HG02870 (cell line): ENCODE results near the gene NTPCR.
"Not testable (repeated sequence)": the region's sequence is repeated elsewhere in the genome, so short reads cannot be mapped to it uniquely, and the experiment has no call there.

Experiments used
- ATAC-seq: cut with Tn5 transposase; IDR thresholded peaks from one replicate; pipeline ENCODE4 v1.9.1; 2021; ENCODE audit warnings: mild to moderate bottlenecking, moderate library complexity; ENCODE audit not compliant: unreplicated experiment

The NTPCR gene

DNA sequence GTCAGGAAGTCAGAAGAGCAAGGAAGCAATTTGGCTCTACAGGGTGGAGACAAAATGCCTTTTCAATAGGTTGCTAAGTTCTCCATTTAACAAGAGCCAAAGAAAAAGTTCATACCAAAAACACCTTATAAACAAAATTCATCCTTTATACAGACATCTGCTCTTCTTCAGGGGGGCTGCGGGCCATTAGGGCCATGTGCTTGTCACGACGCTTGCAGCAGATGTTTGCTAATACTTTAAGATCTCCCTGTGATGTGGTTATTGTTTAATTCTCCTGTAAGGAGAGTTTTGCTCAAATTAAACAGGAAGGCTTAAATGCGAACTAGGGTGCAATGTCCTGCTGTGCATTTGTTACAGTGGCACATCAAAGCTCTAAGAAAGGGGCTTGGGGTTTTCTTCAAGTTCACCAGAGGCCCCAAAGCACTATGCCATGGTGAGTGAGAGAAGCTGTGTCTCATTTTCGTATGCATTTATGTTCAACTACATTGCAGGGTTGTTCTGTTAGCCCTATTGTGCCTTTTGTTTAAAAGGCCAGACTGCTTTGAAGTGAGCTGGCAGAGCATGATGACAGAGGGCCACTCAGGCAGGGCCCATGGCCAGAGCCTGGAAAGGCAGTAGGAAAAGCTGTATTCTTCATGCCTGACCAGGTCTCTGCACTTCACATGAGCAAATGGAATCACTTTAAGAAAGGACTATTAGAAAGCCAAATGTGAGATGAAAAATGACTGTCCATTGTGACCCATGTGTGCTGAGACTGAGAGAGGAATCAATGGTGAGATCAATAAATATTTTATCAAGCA lies 24.8 kb upstream of the NTPCR start:
- ATAC-seq, result no peak

DNA sequence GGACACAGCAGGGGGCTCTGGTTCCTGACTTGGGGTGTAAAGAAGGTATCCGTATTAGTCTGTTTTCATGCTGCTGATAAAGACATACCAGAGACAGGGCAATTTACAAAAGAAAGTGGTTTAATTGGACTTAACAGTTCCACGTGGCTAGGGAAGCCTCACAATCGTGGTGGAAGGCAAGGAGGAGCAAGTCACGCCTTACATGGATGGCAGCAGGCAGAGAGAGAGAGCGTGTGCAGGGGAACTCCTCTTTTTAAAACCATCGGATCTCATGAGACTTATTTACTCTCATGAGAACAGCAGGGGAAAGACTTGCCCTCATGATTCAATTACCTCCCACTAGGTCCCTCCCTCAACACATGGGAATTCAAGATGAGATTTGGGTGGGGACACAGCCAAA lies 23.2 kb upstream of the NTPCR start:
- not testable (repeated sequence) for ATAC-seq

DNA sequence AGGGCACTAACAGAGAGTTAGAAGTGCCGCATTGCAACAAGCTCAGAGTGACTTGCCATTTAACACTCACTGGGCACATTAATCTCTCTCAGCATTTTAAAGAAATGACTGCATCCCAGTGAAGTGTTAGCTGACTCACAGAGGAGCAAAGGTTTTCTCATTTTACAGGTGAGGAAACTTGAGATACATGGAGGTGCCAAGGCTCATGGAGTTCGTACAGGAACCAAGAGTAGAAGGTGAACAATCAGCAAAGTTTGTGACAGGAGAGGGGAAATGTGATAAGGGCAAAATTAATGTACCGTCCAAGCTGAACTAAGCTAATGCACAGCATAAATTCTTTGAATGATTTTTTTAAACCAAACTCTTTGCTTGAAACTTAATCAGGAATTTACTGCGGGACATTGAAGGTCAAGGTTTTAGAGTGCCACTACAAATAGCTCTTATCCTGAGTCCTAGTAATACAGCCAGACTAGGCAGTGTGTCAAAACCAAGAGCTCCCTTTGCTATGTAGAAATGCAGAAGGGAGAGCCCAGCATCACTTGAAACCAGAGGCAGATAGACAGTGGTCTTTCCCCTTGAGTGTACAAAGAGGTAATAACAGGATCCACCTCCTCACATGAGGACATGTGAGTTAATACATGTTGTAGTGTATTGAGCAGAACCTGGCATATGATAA lies 22.4 kb upstream of the NTPCR start:
- no peak for ATAC-seq

DNA sequence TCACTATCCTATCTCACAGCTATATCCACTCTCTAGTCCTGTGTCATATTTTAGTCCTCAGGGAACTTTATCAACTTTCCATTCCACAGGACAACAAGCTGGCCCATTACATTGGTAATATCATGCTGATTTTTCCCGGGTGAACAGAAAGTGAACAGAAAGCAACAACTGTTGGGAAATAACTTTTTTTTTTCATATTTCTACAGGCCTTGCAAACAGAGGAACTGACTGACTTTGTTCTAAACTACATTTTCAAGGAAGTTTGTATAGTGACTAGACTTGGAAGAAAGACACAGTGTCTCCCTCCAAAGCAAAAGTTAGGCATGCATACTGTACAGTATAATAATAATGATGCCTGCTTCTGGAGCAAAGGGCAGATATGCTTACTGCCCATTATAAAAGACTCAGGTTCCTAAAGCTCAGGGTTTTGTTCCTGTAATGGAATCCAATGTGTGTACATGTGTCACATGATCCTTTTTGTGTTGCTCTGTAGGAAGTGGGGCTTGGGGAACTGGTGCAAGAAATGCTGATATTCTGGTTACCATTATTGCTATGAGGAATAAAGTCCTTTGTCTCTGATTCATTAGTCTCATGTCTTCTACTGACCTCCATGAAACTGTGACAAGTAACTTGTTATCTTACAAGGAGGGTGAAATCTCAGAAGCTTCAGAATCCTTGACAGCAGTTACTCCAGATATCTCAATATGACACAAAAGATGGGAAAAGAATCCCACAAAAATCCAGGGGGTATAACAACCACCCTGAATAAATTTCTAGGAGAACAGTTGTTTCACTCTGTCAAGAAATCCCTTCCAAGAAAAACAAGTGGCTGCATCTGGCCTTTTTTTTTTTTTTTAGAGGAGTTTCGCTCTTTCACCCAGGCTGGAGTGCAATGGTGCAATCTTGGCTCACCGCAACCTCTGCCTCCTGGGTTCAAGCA lies 17.7 kb upstream of the NTPCR start:
- ATAC-seq, result no peak

DNA sequence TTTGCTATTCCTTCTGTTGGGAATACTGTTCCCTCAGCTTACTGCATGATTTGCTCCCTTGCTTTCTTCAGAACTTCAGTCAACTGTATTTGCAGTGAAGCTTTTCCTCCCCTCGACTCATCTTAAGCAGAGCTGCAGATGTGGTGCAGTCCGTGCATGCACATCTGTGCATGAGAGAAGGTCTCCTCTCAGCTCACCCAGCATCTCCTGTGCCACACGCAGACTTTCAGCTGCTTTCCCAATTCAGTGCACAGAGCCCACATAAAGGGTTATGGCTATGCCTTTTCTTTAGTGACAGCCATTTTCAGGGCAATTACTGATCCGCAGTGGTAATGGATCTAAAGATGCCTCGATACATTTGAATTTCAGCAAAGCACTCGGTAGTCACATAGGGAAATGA lies 13.5 kb upstream of the NTPCR start:
- no peak for ATAC-seq

DNA sequence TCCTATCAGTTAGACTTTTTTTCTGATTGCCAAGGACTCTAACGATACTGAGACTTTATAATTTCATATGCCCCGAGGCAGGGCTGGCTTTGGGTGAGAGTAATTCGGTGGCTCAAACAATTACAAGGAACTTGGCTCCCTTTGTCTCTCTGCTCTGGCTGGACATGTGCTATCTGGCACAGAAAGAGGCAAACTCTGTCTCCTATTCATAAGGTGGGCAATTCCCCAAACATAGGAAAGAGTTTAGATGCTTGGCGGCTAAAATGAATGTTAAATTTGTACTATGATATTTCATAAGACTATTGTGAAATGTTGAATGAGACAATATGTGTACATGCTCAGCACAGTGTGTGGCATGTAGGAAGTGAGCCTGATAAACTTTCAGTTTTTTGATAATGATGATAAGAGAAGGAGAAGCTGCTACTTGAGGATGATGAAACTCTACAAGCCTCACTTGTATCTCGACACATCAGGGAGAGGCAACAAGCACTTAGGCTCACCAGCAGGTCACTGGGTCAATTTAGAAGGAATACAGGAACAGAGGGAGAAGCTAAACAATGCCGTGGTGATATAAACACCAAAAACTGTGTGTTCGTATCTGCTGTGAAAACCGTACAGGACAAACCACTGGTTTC lies 12.6 kb upstream of the NTPCR start:
- ATAC-seq, result no peak

DNA sequence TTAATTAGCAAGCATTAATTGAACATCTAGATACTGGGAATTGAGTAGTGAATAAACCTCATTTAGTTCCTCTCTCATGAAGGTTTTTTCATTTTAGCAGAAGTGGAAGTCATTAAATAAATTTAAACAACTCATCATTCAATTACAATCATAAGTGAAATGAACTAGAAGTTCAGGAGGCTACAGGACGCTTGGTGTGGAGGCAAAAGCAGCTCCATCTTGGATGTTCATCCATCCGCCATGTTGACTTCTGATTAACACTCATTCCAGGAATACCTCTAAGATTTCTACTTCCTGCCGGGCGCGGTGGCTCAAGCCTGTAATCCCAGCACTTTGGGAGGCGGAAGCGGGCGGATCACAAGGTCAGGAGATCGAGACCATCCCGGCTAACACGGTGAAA lies 11.5 kb upstream of the NTPCR start:
- no peak for ATAC-seq

DNA sequence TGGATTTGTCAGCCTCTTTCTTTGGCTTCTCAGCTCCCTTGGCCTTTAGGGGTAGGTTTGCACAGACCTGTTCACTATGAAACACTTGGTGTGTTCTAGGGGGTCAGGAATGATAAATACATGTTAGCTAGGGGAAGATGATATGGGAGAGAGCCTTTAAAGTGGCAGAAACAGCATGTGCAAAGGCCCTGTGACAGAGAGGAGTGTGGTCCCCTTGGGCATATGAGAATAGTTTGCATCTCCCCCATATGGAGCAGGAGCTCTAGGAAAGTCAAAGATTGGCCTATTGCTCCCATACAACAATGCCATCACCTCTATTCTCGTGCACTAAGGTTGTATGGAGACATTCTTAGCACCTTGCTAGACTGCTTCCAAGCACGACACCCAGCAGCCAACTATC lies 10.7 kb upstream of the NTPCR start:
- no peak for ATAC-seq

DNA sequence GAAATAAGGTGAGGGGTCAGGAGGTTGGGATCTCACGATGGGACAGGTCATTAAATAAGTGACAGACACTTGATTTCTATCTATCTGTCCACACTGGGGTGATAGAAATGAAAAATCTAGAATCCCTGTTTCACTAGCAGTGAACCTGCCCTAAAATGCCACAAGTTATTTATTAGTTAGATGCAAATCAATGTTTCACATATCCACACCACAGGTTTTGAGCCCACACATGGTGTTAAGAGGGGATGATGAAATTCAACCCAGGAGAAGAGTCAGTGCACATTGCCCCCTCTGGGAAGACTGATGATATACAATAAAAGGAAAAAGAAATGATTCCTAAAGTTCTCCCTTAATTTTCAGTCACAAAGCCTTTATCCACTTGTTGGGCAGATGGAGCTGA lies 10.1 kb upstream of the NTPCR start:
- ATAC-seq, result no peak

DNA sequence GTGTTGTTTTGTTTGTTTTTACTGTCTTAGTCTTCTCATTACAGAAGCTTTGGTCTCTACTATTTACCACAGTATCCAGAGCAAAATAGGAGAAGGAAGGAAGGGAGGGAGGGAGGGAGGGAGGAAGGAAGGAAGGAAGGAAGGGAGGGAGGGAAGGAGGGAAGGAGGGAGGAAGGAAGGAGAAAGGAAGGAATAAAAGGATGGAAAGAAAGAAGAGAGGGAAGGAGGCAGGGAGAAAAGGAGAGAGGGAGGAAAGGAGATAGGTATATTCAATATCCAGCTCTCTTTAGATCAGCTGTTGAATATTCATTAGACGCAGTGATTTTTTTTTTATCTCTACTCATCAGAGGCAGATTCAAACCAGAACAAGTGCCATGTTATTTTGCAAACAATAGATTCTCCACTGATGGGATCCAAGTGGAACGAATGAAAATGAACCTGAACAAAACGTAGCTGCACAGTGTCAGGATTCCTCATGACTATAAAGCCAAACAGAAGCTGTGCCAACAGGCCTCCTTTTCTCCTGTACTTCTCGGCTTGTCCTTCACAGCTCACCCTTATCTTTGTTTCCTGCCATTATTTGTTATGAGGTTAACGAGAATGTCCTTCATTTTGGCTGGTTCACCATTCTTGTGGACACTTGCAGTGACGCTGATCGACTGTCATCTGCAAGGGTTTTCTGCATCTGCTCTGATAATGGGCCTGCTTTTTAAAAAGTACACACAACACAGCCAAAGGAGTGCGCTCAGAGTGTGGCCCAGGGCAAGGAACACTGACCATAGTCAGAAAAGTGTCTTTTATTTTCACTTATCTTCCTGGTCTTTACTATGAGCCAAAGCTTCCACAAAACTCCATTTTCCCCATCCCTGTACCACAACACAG lies 7.8 kb upstream of the NTPCR start:
- no peak for ATAC-seq

DNA sequence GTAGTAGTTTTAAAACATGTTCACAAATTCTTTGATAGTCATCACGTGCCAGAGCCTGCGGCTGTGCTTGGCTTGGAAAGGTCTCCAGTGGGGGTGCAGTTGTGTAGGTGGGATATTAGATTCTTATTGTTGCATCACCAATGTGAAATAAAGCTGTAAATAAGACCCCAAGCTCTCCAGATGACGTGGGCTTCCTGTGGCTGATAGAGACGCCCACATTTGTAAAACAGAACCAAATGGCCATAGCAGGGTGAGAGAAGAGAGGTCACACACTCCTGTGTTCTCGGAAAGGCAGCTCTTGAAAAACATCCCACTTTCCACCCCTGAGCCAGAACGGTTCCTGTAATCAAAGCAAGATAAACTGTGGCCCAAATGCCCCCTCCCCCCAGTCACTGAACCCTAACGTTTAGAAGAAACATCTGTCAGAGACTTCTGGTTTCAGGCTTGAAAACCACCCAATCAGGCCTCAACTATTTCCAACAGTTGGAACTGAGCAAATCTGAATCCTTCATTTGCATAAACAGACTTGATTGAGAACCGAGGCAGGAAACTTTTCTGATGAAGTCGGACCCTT lies 6.6 kb upstream of the NTPCR start:
- peak; percentile 64 for ATAC-seq

DNA sequence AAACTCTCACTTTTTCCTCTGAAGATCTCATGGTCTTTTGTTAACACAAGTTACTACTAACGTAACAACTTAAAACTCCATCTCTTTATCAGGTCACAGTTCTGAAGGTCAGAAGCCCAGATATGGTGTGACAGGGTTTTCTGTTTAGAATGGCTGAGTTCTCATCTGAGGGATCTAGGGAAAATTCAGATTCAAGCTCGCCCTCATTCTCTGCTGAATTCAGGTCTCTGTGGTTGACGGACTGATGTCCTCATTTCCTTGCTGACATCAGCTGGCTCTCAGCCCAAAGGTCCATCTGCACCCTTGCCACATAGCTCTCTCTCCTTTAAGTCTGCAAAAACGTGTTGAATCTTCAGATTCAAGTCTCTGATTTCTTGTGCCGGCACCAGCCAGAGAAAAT lies 6.1 kb upstream of the NTPCR start:
- no peak for ATAC-seq

DNA sequence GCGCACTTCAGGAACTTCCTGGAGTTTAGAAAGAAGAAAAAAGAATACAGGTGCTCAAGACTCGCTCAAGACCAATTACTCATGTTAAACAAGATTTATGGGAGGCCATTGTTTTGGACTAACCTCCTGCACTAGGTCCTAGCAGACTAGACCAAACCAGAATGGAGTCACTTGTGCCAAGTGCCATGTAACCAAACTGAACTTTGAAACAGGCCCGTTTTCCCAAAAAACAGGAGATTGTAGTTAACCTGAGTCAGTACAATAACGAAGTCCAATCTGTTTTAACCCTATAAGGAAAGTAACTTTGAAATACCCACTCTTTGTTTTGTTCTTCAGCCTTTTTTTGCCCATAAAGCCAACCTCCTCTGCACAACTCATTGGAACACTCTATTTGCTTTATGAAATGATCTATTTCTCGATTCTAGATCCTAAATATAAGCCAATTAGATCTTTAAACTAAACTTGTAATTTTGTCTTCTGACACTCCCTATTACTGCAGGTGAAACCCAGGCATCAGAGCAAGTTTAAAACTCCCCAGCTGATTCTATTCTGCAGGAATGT lies 695 bp upstream of the NTPCR start:
- no peak for ATAC-seq

DNA sequence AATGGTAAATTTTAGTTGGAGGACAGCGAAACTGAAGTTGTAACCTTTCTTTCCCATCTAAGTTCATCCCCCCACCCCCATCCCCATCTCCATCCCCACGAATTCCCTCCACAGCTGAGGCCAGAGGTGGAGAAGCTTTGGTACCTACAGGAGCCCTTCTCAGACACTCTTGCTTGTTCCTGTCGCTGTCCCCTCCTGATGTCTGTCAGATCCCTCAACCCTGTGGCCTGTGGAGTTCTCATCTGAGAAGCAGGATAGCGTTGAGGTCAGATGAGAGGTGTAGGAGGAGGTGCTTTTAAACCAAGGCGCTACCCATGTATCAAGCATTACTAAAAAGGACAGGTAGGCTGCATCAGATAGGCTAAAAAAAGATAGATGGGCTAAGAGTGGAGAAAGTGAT lies 769 bp downstream of the NTPCR start:
- ATAC-seq, result no peak

DNA sequence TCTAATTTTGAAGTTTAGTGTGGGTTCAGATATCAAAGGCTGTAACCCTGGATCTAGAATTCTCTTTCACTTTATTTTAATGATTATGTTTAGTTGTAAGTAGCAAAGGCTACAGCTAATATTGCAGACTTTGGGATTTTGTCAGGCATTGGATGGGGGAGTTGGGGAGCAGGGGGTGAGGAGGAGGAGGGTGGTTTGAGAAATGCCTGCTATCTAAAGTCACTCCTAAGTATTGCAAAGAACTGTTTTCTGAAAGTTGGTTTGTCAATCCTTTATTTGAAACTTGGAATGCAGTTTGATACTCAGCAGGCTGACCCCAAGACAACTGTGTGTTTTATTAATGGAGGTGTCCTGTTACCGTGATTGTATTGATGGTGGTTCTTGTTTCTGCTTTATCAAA lies 1.2 kb downstream of the NTPCR start:
- ATAC-seq, result no peak

DNA sequence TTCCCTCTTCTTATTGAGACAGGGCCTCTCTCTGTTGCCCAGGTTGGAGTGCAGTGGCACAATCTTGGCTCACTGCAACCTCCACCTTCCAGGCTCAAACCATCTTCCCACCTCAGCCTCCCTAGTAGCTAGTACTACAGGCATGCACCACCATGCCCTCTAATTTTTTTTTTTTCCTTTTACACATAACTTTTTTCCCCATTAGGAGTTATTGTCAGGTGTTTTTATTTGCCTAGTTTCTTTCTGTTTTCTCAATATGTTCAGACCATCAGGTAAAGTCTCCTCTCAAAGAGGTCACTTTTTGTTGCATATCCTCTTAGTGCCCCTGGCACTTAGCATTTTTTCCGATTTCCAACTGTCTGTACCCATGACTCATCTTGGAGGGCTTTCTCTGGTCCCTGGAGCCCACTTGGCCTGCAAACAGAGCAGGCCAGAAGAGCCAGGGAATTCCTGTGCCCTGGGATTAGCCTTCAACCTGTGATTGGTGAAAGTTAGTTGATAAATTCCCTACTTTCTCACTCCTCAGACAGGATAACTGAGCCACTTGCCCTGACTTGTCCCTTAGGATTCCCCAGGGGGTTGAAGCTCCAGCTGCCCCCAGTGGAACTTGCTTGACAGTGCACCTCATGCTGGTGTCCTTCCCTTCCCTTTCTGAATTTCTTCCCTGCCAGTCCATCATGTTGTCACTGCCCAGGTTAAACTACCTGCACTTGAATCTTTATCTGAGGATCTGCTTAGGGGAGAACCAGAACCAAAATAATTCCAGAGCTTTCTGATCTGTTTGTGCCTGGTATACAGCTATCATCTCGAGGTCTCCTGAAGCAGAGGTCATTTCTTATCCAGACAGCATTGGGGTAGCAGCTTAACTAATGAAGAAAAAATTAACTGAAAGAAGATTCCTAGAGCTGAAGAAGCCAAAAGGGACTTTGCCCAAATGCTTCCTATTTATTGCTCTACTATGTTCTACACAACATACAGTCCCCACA lies 2.4 kb downstream of the NTPCR start:
- peak; percentile 45 for ATAC-seq

DNA sequence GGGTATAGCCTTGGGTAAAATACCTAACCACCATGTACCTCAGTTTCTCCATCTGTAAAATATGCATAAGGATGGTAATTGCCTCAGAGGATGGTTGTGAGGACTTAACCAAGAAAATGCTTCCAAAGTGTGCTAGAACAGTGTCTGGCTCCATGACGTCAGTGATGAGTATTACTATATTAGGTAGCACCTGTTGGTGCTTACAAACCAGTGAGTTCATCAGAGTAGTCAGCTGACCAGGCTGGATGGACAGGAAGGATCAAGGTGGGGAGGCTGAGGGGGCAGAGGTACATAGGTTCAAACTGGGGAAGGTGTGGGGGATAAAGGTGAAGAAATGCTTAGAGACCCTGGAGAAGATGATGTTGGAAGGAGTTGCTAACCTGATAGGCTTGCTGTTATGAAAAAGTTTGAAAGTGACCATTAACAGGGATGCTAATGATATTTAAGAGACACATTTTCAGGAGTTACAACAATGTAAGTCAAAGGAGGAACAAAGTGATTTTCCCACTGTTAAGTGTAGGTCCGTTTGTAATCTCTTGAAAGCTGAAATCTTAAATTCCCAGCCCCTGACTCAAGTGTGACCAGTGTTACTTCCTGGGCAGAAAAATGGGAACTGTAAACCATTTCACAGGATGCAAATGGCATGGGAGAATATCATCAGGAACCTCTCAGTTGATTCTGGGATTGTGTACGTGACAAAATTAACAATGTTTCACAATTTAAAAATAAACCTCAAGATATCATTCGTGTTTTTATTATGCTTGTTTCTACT lies 4.4 kb downstream of the NTPCR start:
- ATAC-seq, result no peak
